GM18498 (cell line): ENCODE data around the gene WDR93.

Experiments
- ATAC-seq: cut with Tn5 transposase; IDR thresholded peaks from one replicate; pipeline ENCODE4 v1.9.1; 2021; ENCODE audit warnings: mild to moderate bottlenecking, moderate library complexity; ENCODE audit not compliant: unreplicated experiment

Gene WDR93

GRCh38 chr15:89690276-89691218, at the start of gene WDR93, which contains the start of gene PEX11A:
TSS of gene WDR93 (plus strand) at chr15:89690811. CDS start at chr15:89701747, 10,936 bp downstream.
TSS of gene PEX11A (minus strand) at chr15:89690754. CDS start at chr15:89690632, 122 bp downstream.
- ATAC-seq = peak; percentile 96

GRCh38 chr15:89641053-89641452, 49.6 kb upstream of the WDR93 start:
- ATAC-seq = no peak

- no peak for ATAC-seq
Observed at GRCh38 chr15:89642106-89642505, 48.5 kb upstream of the WDR93 start.

- no peak for ATAC-seq
Observed at GRCh38 chr15:89645680-89646079, 44.9 kb upstream of the WDR93 start.

- ATAC-seq = no peak
Observed at GRCh38 chr15:89646416-89647141, 44.0 kb upstream of the WDR93 start.

- no peak for ATAC-seq
Observed at GRCh38 chr15:89647191-89647851, 43.3 kb upstream of the WDR93 start.

- ATAC-seq = no peak
Observed at GRCh38 chr15:89648106-89649012, 42.3 kb upstream of the WDR93 start.

- no peak for ATAC-seq
Observed at GRCh38 chr15:89649013-89649625, 41.5 kb upstream of the WDR93 start.

GRCh38 chr15:89649716-89650115, 40.9 kb upstream of the WDR93 start:
- ATAC-seq = no peak

GRCh38 chr15:89652131-89652530, 38.5 kb upstream of the WDR93 start:
- ATAC-seq = no peak

GRCh38 chr15:89652666-89653065, 37.9 kb upstream of the WDR93 start:
- ATAC-seq = no peak

GRCh38 chr15:89653578-89653977, 37.0 kb upstream of the WDR93 start:
- ATAC-seq = no peak

GRCh38 chr15:89654301-89654761, 36.3 kb upstream of the WDR93 start:
- ATAC-seq = no peak

- ATAC-seq = peak; percentile 86
Observed at GRCh38 chr15:89654847-89655805, 35.5 kb upstream of the WDR93 start, which contains the start of gene KIF7. TSS of gene KIF7 (minus strand) at chr15:89655467. CDS start at chr15:89652930, 2,537 bp downstream.

GRCh38 chr15:89656116-89656815, 34.3 kb upstream of the WDR93 start:
- no peak for ATAC-seq

- no peak for ATAC-seq
Observed at GRCh38 chr15:89657686-89658200, 32.9 kb upstream of the WDR93 start.

- ATAC-seq = no peak
Observed at GRCh38 chr15:89659295-89659694, 31.3 kb upstream of the WDR93 start.

- ATAC-seq = no peak
Observed at GRCh38 chr15:89660556-89660955, 30.1 kb upstream of the WDR93 start.
